Thymus (tissue), 11 donors: ENCODE results near the gene F2. TPM values are rescaled to one million over a fixed set of nuclear protein-coding genes. Genes with fewer than 3 reads are reported as not detected.

Source experiments
- DNase-seq, 9 donors: peaks; one replicate each; pipeline ENCODE4 v3.0.0-alpha.2; 2013; ENCODE audit warnings: low spot score in 9 of 9, low read depth in 6 of 9, missing footprints in 1 of 9
- H3K27ac ChIP-seq, 2 donors: one replicate each; pipeline ENCODE4 v1.5.1; 2013; ENCODE audit warnings: control low read depth in 1 of 2, low read depth in 1 of 2, low read length in 1 of 2, mild to moderate bottlenecking in 1 of 2, moderate library complexity in 1 of 2
- H3K27me3 ChIP-seq, 2 donors: one replicate each; pipeline ENCODE4 v1.5.1; 2013; ENCODE audit warnings: low read length in 1 of 2; ENCODE audit not compliant: control insufficient read depth in 2 of 2, insufficient read depth in 1 of 2
- H3K36me3 ChIP-seq, 2 donors: one replicate each; pipeline ENCODE4 v1.5.1; 2013; ENCODE audit warnings: low read length in 1 of 2, mild to moderate bottlenecking in 1 of 2, moderate library complexity in 1 of 2; ENCODE audit not compliant: control insufficient read depth in 2 of 2, insufficient read depth in 2 of 2
- H3K4me1 ChIP-seq, 2 donors: one replicate each; pipeline ENCODE4 v1.5.1; 2013; ENCODE audit warnings: low read length in 2 of 2; ENCODE audit not compliant: control insufficient read depth in 2 of 2, insufficient read depth in 2 of 2
- H3K4me3 ChIP-seq, 2 donors: one replicate each; pipeline ENCODE4 v1.5.1; 2013; ENCODE audit warnings: low read length in 2 of 2, control low read depth in 1 of 2, mild to moderate bottlenecking in 1 of 2
- H3K9me3 ChIP-seq, 2 donors: one replicate each; pipeline ENCODE4 v1.5.1; 2013; ENCODE audit warnings: low read length in 1 of 2, mild to moderate bottlenecking in 1 of 2; ENCODE audit not compliant: control insufficient read depth in 2 of 2, insufficient read depth in 1 of 2
- WGBS: extraction: QIAGEN DNeasy Blood & Tissue Kit; methylation state at CpG from one replicate; pipeline ENCODE4 v1.1.7; 2013; 5-methylcytosine and 5-hydroxymethylcytosine counted together
- polyA plus RNA-seq: library from polyadenylated mRNA; stranded (reverse); fragments of 200-250 nt; gene quantifications from one replicate; pipeline ENCODE4 v1.2.3, GENCODE V29; 2013
- total RNA-seq: library from RNA; stranded (reverse); fragments of 120-200 nt; gene quantifications from one replicate; pipeline ENCODE4 v1.2.4, GENCODE V29; 2013
- donor health status: healthy.

The F2 gene
- total and polyA plus RNA-seq, 2 donors = 0.07 to 0.14 TPM

- peaks cover 42 to 43% of the 10 kb centered on the region in 2 donors for H3K36me3 ChIP-seq
- 97% methylated on average over 7 of the region's 7 CpGs for WGBS
- DNase-seq = no peak
- no peaks in the 10 kb centered on the region for H3K27me3 ChIP-seq
- no peak overlapping the region for H3K27ac ChIP-seq
- H3K4me3 ChIP-seq = no peak overlapping the region
- no peaks in the 10 kb centered on the region for H3K9me3 ChIP-seq
- H3K4me1 ChIP-seq = peaks cover 0 to 12% of the 10 kb centered on the region in 2 donors
These were observed 24.4 kb upstream of the F2 start for GRCh38 chr11:46694607-46695006.

- H3K4me1 ChIP-seq = peaks cover 0 to 17% of the 10 kb centered on the region in 2 donors
- no peak for DNase-seq
- H3K4me3 ChIP-seq = no peak overlapping the region
- H3K9me3 ChIP-seq = no peaks in the 10 kb centered on the region
- WGBS = 98% methylated on average over 12 of the region's 12 CpGs
- H3K27me3 ChIP-seq = no peaks in the 10 kb centered on the region
- H3K27ac ChIP-seq = no peak overlapping the region
- peaks cover 41 to 42% of the 10 kb centered on the region in 2 donors for H3K36me3 ChIP-seq
These were observed 23.4 kb upstream of the F2 start for GRCh38 chr11:46695345-46696211.

- H3K36me3 ChIP-seq = peaks cover 35 to 42% of the 10 kb centered on the region in 2 donors
- no peak for DNase-seq
- H3K27ac ChIP-seq = no peak overlapping the region
- H3K27me3 ChIP-seq = no peaks in the 10 kb centered on the region
- WGBS = 98% methylated on average over 11 of the region's 11 CpGs
- H3K4me3 ChIP-seq = no peak overlapping the region
- peaks cover 0 to 17% of the 10 kb centered on the region in 2 donors for H3K4me1 ChIP-seq
- H3K9me3 ChIP-seq = no peaks in the 10 kb centered on the region
These were observed 22.8 kb upstream of the F2 start for GRCh38 chr11:46696212-46696558.

GRCh38 chr11:46697303-46697702 is 21.7 kb upstream of the F2 start:
- no peaks in the 10 kb centered on the region for H3K27me3 ChIP-seq
- WGBS = 91% methylated on average over 3 of the region's 3 CpGs
- peaks cover 8 to 27% of the 10 kb centered on the region in 2 donors for H3K4me1 ChIP-seq
- no peaks in the 10 kb centered on the region for H3K9me3 ChIP-seq
- H3K4me3 ChIP-seq = no peak overlapping the region
- H3K27ac ChIP-seq = no peak overlapping the region
- peaks cover 31 to 35% of the 10 kb centered on the region in 2 donors for H3K36me3 ChIP-seq
- DNase-seq = no peak

- no peak for DNase-seq
- no peaks in the 10 kb centered on the region for H3K9me3 ChIP-seq
- H3K36me3 ChIP-seq = peaks cover 35 to 36% of the 10 kb centered on the region in 2 donors
- H3K4me1 ChIP-seq = peaks cover 8 to 29% of the 10 kb centered on the region in 2 donors
- 89% methylated on average over 2 of the region's 2 CpGs for WGBS
- no peak overlapping the region for H3K27ac ChIP-seq
- H3K27me3 ChIP-seq = no peaks in the 10 kb centered on the region
- no peak overlapping the region for H3K4me3 ChIP-seq
These were observed 21.3 kb upstream of the F2 start for GRCh38 chr11:46697723-46698122.

- peaks cover 8 to 32% of the 10 kb centered on the region in 2 donors for H3K4me1 ChIP-seq
- WGBS = 98% methylated on average over 1 of the region's 1 CpG
- H3K4me3 ChIP-seq = no peak overlapping the region
- no peaks in the 10 kb centered on the region for H3K27me3 ChIP-seq
- H3K36me3 ChIP-seq = peaks cover 37 to 40% of the 10 kb centered on the region in 2 donors
- DNase-seq = no peak
- no peak overlapping the region for H3K27ac ChIP-seq
- H3K9me3 ChIP-seq = no peaks in the 10 kb centered on the region
These were observed 20.4 kb upstream of the F2 start for GRCh38 chr11:46698597-46698996.

- peak within 1 kb of the TSS; percentile 70 to 82 for H3K27ac ChIP-seq
- H3K4me3 ChIP-seq = peak within 1 kb of the TSS; percentile 76 to 99
- no peaks in the 10 kb centered on the region for H3K27me3 ChIP-seq
- peak; percentile 95 to 99 (median 98) for DNase-seq
- H3K36me3 ChIP-seq = peaks cover 37 to 39% of the 10 kb centered on the region in 2 donors
- H3K9me3 ChIP-seq = no peaks in the 10 kb centered on the region
- under 1% methylated on average over 44 of the region's 44 CpGs for WGBS
- peaks cover 8 to 32% of the 10 kb centered on the region in 2 donors for H3K4me1 ChIP-seq
These were observed 18.6 kb upstream of the F2 start, which contains the start of the genes ARHGAP1 and ZNF408 for GRCh38 chr11:46700241-46701077. ARHGAP1 (minus strand) TSS chr11:46700619; CDS start chr11:46696107, 4,512 bp downstream. ZNF408 (plus strand) TSS chr11:46701031; CDS start chr11:46701048, 17 bp downstream.

GRCh38 chr11:46701078-46701654 is 17.8 kb upstream of the F2 start:
- peaks cover 37 to 40% of the 10 kb centered on the region in 2 donors for H3K36me3 ChIP-seq
- H3K9me3 ChIP-seq = no peaks in the 10 kb centered on the region
- WGBS = 3% methylated on average over 29 of the region's 29 CpGs
- peaks cover 8 to 32% of the 10 kb centered on the region in 2 donors for H3K4me1 ChIP-seq
- DNase-seq = peak in 1 of 9 donors; percentile 17
- peak overlapping the region; percentile 76 to 99 for H3K4me3 ChIP-seq
- H3K27me3 ChIP-seq = no peaks in the 10 kb centered on the region
- H3K27ac ChIP-seq = peak overlapping the region; percentile 53 to 70
